Liver (tissue), 9 donors: Measurements from ENCODE around the gene PTPRN2. TPM values are rescaled to one million over a fixed set of nuclear protein-coding genes. Genes with fewer than 3 reads are reported as not detected.

Experiments used
- DNase-seq: peaks from one replicate; pipeline ENCODE4 v3.0.0-alpha.2; 2017; ENCODE audit warnings: low spot score
- H3K27ac ChIP-seq, 2 donors: one replicate each; pipeline ENCODE4 v1.7.0; 2013; ENCODE audit warnings: inconsistent platforms in 2 of 2, low read length in 2 of 2, control low read depth in 1 of 2, low read depth in 1 of 2, mild to moderate bottlenecking in 1 of 2
- H3K27me3 ChIP-seq, 4 donors: one replicate each; pipeline versions ENCODE4 v1.6.1 to v1.7.0; 2013; ENCODE audit warnings: low read length in 3 of 4, inconsistent platforms in 1 of 4, mild to moderate bottlenecking in 1 of 4, moderate library complexity in 1 of 4; ENCODE audit not compliant: control insufficient read depth in 4 of 4, insufficient read depth in 4 of 4
- H3K36me3 ChIP-seq, 4 donors: one replicate each; pipeline versions ENCODE4 v1.6.1 to v1.7.0; 2013; ENCODE audit warnings: low read length in 3 of 4, mild to moderate bottlenecking in 3 of 4, low read depth in 1 of 4, moderate library complexity in 1 of 4; ENCODE audit not compliant: control insufficient read depth in 4 of 4, insufficient read depth in 3 of 4
- H3K4me1 ChIP-seq, 4 donors: one replicate each; pipeline versions ENCODE4 v1.6.1 to v1.7.0; 2013; ENCODE audit warnings: low read length in 3 of 4, mild to moderate bottlenecking in 3 of 4, moderate library complexity in 1 of 4; ENCODE audit not compliant: control insufficient read depth in 4 of 4, insufficient read depth in 4 of 4
- H3K4me3 ChIP-seq, 3 donors: one replicate each; pipeline versions ENCODE4 v1.6.1 to v1.7.0; 2013; ENCODE audit warnings: low read length in 3 of 3, control low read depth in 1 of 3, low read depth in 1 of 3, mild to moderate bottlenecking in 1 of 3
- H3K9ac ChIP-seq, 2 donors: one replicate each; pipeline ENCODE4 v1.7.0; 2013; ENCODE audit warnings: low read length in 2 of 2, mild to moderate bottlenecking in 2 of 2, moderate library complexity in 2 of 2, control low read depth in 1 of 2, low read depth in 1 of 2
- H3K9me3 ChIP-seq, 4 donors: one replicate each; pipeline versions ENCODE4 v1.6.1 to v1.7.0; 2013; ENCODE audit warnings: low read length in 3 of 4; ENCODE audit not compliant: control insufficient read depth in 4 of 4
- EGR1 ChIP-seq, 2 donors: IDR thresholded peaks; 2 replicates each; pipeline ENCODE4 v1.6.1; 2016 to 2018; ENCODE audit warnings: antibody characterized with exemption in 2 of 2, low read depth in 2 of 2
- FOXA1 ChIP-seq: IDR thresholded peaks from 2 replicates; pipeline ENCODE4 v1.6.1; 2016; ENCODE audit warnings: antibody characterized with exemption
- FOXA2 ChIP-seq: IDR thresholded peaks from 2 replicates; pipeline ENCODE4 v1.6.1; 2016; ENCODE audit warnings: antibody characterized with exemption
- GABPA ChIP-seq, 2 donors: IDR thresholded peaks in 1 of 2; conservative IDR thresholded peaks in 1 of 2; 2 replicates each; pipeline ENCODE4 v1.6.1; 2016; ENCODE audit warnings: antibody characterized with exemption in 2 of 2, mild to moderate bottlenecking in 1 of 2, moderate library complexity in 1 of 2
- HNF4A ChIP-seq, 2 donors: conservative IDR thresholded peaks; 2 replicates each; pipeline ENCODE4 v1.6.1; 2016; ENCODE audit warnings: antibody characterized with exemption in 2 of 2, mild to moderate bottlenecking in 2 of 2
- HNF4G ChIP-seq: IDR thresholded peaks from 2 replicates; pipeline ENCODE4 v1.6.1; 2016; ENCODE audit warnings: antibody characterized with exemption
- JUND ChIP-seq, 2 donors: IDR thresholded peaks; 2 replicates each; pipeline ENCODE4 v1.6.1; 2016; ENCODE audit warnings: antibody characterized with exemption in 2 of 2
- RAD21 ChIP-seq, 2 donors: IDR thresholded peaks; 2 replicates each; pipeline ENCODE4 v1.6.1; 2016; ENCODE audit warnings: antibody characterized with exemption in 2 of 2, mild to moderate bottlenecking in 2 of 2
- RXRA ChIP-seq, 2 donors: IDR thresholded peaks; 2 replicates each; pipeline ENCODE4 v1.6.1; 2017 to 2018; ENCODE audit warnings: antibody characterized with exemption in 2 of 2, mild to moderate bottlenecking in 1 of 2
- SP1 ChIP-seq: IDR thresholded peaks from 2 replicates; pipeline ENCODE4 v1.6.1; 2018; ENCODE audit warnings: antibody characterized with exemption, mild to moderate bottlenecking
- TAF1 ChIP-seq: conservative IDR thresholded peaks from 2 replicates; pipeline ENCODE4 v1.6.1; 2016; ENCODE audit warnings: antibody characterized with exemption, mild to moderate bottlenecking
- YY1 ChIP-seq: IDR thresholded peaks from 2 replicates; pipeline ENCODE4 v1.6.1; 2016; ENCODE audit warnings: antibody characterized with exemption, mild to moderate bottlenecking
- whole genome bisulfite sequencing: extraction: QIAGEN DNeasy Blood & Tissue Kit; methylation state at CpG from one replicate; pipeline ENCODE4 v1.1.7; 2013; 5-methylcytosine and 5-hydroxymethylcytosine counted together
- polyA plus RNA-seq, 2 donors: library from polyadenylated mRNA; stranded (reverse) in 1 of 2; unstranded in 1 of 2; fragments of 200-250 nt in 1 of 2; fragments of >200 nt in 1 of 2; fragmentation: Nextera tagmentation in 1 of 2; extraction: Ambion mirVana in 1 of 2; gene quantifications; one replicate each; pipeline versions ENCODE4 v1.2.1 to v1.2.3, GENCODE V29; 2013 to 2015
- total RNA-seq, 2 donors: library from RNA; depleted of rRNA; stranded (reverse); fragments of >200 nt; gene quantifications; one replicate each; pipeline ENCODE4 v1.2.3, GENCODE V29; 2014
- TF ChIP-seq, protein P1 (sequence below): fragments of 150-350 bp; IDR thresholded peaks from 2 replicates; pipeline ENCODE4 v1.5.1; 2017; ENCODE audit warnings: improper control_type of control experiment, low read depth, low read length; ENCODE audit not compliant: missing input control
- TF ChIP-seq, protein P2 (sequence below): IDR thresholded peaks from 2 replicates; pipeline ENCODE4 v1.6.1; 2016; ENCODE audit warnings: antibody characterized with exemption
- TF ChIP-seq, protein P3 (sequence below): IDR thresholded peaks from 2 replicates; pipeline ENCODE4 v1.6.1; 2016; ENCODE audit warnings: antibody characterized with exemption, mild to moderate bottlenecking
- TF ChIP-seq, protein P4 (sequence below): IDR thresholded peaks from 2 replicates; pipeline ENCODE4 v1.6.1; 2016; ENCODE audit warnings: antibody characterized with exemption
- donor health status: healthy.
- donor health status: healthy.
- donor health status: healthy.
- donor health status: healthy.
- donor health status: healthy.

Gene PTPRN2
- total and polyA plus RNA-seq, 4 donors = 0.75 to 1.9 (median 1.1) TPM

DNA sequence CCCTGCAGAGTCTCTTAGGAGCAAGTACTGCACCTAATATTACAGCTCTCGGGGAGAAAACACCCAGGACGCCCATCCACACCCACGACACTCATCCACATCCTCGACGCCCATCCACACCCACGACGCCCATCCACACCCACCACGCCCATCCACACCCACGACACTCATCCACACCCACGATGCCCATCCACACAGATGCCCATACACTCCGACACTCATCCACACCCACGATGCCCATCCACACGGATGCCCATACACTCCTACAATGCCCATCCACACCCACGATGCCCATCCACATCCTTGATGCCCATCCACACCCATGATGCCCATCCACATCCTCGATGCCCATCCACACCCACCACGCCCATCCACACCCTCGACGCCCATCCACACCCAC is 503.1 kb downstream of the PTPRN2 start (continued):
- TF ChIP-seq, protein P1, sequence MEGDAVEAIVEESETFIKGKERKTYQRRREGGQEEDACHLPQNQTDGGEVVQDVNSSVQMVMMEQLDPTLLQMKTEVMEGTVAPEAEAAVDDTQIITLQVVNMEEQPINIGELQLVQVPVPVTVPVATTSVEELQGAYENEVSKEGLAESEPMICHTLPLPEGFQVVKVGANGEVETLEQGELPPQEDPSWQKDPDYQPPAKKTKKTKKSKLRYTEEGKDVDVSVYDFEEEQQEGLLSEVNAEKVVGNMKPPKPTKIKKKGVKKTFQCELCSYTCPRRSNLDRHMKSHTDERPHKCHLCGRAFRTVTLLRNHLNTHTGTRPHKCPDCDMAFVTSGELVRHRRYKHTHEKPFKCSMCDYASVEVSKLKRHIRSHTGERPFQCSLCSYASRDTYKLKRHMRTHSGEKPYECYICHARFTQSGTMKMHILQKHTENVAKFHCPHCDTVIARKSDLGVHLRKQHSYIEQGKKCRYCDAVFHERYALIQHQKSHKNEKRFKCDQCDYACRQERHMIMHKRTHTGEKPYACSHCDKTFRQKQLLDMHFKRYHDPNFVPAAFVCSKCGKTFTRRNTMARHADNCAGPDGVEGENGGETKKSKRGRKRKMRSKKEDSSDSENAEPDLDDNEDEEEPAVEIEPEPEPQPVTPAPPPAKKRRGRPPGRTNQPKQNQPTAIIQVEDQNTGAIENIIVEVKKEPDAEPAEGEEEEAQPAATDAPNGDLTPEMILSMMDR = no peak
- TF ChIP-seq RAD21 (IDR thresholded peaks at IDR 0.05) = no peak

DNA sequence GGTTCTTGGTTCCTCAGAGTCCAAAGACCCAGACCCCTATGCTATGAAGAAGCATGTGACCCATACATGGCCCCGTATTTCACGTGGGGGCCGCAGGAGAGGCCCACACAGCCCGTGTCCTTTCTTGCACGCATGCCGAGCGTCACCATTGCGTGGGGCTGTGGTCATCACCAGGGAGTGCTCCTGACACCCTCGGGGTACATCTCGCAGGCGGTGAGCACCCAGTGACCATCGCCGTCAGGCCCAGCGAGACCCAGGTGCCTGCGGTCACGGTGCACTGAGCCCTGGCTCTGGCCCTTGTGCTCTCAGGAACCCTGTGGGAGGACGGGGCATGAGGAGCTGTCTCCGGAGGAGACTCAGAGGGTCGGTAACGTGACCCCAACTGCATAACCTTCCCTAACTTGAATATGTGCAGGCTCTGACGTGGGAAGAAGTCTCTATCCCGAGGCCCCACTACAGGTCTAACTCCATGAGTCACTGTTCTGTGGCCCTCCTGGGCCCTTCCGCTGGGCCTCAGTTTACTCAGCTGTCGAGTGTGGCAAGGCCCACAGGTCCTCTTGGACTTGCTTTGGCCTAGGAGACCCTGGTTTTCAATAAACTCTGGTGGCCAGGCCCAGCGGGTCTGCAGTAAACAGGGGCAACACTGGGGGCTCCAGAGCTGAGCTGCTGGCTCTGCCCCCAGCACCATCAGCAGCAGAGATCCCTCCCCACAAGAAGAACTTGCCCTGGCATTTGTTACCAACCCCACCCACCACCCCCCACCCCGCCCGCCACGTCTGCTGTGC is 503.9 kb downstream of the PTPRN2 start:
- WGBS = 89% methylated on average over 28 of the region's 28 CpGs
- no peak overlapping the region for H3K4me3 ChIP-seq
- H3K4me1 ChIP-seq = no peaks in the 10 kb centered on the region
- no peaks in the 10 kb centered on the region for H3K36me3 ChIP-seq
- DNase-seq = no peak
- no peak overlapping the region for H3K9ac ChIP-seq
- TF ChIP-seq RAD21 (IDR thresholded peaks at IDR 0.05) (no peak), SP1 (no peak), HNF4A (conservative IDR thresholded peaks at IDR 0.05) (no peak), TAF1 (no peak), RXRA (IDR thresholded peaks at IDR 0.05) (no peak), EGR1 (IDR thresholded peaks at IDR 0.05; ENCODE audit: low read depth in 2 of 2) (no peak), JUND (IDR thresholded peaks at IDR 0.05) (no peak), YY1 (no peak), GABPA (IDR thresholded peaks at IDR 0.05 in 1 of 2, conservative IDR thresholded peaks at IDR 0.05 in 1 of 2) (no peak)
- TF ChIP-seq, protein P2, sequence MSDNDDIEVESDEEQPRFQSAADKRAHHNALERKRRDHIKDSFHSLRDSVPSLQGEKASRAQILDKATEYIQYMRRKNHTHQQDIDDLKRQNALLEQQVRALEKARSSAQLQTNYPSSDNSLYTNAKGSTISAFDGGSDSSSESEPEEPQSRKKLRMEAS = no peak
- no peaks in the 10 kb centered on the region for H3K27me3 ChIP-seq
- H3K9me3 ChIP-seq = no peaks in the 10 kb centered on the region
- no peak overlapping the region for H3K27ac ChIP-seq

DNA sequence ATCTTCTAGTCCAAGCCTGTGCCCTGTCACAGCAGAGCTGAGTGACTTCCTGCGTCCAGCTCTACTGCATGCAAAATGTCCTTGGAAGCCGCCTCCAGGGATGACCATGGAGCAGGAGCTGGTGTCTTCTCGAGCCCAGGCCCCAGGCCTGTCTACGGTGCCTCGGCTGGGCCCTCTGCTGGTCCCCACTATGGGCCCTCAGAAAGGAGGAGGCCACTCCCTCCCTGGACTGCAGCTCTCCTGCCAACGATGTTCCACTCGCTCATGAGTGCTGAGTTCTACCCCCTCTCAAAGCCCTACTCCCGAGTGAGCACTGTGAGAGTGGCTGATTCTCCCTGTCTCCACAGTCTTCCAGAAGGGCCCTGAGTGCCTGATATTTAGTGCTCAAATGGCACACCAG is 504.9 kb downstream of the PTPRN2 start:
- WGBS = 86% methylated on average over 8 of the region's 8 CpGs
- H3K36me3 ChIP-seq = no peaks in the 10 kb centered on the region
- H3K27ac ChIP-seq = no peak overlapping the region
- H3K9me3 ChIP-seq = no peaks in the 10 kb centered on the region
- no peak overlapping the region for H3K9ac ChIP-seq
- TF ChIP-seq, protein P3, sequence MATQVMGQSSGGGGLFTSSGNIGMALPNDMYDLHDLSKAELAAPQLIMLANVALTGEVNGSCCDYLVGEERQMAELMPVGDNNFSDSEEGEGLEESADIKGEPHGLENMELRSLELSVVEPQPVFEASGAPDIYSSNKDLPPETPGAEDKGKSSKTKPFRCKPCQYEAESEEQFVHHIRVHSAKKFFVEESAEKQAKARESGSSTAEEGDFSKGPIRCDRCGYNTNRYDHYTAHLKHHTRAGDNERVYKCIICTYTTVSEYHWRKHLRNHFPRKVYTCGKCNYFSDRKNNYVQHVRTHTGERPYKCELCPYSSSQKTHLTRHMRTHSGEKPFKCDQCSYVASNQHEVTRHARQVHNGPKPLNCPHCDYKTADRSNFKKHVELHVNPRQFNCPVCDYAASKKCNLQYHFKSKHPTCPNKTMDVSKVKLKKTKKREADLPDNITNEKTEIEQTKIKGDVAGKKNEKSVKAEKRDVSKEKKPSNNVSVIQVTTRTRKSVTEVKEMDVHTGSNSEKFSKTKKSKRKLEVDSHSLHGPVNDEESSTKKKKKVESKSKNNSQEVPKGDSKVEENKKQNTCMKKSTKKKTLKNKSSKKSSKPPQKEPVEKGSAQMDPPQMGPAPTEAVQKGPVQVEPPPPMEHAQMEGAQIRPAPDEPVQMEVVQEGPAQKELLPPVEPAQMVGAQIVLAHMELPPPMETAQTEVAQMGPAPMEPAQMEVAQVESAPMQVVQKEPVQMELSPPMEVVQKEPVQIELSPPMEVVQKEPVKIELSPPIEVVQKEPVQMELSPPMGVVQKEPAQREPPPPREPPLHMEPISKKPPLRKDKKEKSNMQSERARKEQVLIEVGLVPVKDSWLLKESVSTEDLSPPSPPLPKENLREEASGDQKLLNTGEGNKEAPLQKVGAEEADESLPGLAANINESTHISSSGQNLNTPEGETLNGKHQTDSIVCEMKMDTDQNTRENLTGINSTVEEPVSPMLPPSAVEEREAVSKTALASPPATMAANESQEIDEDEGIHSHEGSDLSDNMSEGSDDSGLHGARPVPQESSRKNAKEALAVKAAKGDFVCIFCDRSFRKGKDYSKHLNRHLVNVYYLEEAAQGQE = no peak
- TF ChIP-seq, protein P2 = no peak
- TF ChIP-seq, protein P4, sequence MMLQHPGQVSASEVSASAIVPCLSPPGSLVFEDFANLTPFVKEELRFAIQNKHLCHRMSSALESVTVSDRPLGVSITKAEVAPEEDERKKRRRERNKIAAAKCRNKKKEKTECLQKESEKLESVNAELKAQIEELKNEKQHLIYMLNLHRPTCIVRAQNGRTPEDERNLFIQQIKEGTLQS = no peak
- TF ChIP-seq FOXA2 (no peak), HNF4G (no peak), JUND (IDR thresholded peaks at IDR 0.05) (no peak), TAF1 (no peak), FOXA1 (no peak)
- TF ChIP-seq, protein P1 = no peak
- no peaks in the 10 kb centered on the region for H3K27me3 ChIP-seq
- no peaks in the 10 kb centered on the region for H3K4me1 ChIP-seq
- H3K4me3 ChIP-seq = no peak overlapping the region
- DNase-seq = no peak
